Osteoblast (primary cell): Measurements from ENCODE around the gene RELN. TPM values are rescaled to one million over a fixed set of nuclear protein-coding genes. Genes with fewer than 3 reads are reported as not detected.
"Not testable (repeated sequence)": the region's sequence is repeated elsewhere in the genome, so short reads cannot be mapped to it uniquely, and the experiment has no call there.

Experiments
- DNase-seq: peaks from one replicate; pipeline ENCODE4 v3.0.0; 2011; ENCODE audit warnings: low spot score, mixed read lengths; ENCODE audit not compliant: insufficient read length; ENCODE audit errors: missing footprints
- H2AFZ ChIP-seq: 2 replicates; pipeline ENCODE4 v1.6.0; 2011; ENCODE audit warnings: mild to moderate bottlenecking, low read length
- H3K27ac ChIP-seq: 2 replicates; pipeline ENCODE4 v1.5.1; 2011; ENCODE audit warnings: mild to moderate bottlenecking, low read depth, low read length, moderate library complexity
- H3K27me3 ChIP-seq: 2 replicates; pipeline ENCODE4 v1.6.0; 2012; ENCODE audit warnings: mild to moderate bottlenecking, control low read depth, inconsistent platforms, low read length, moderate library complexity; ENCODE audit not compliant: insufficient read depth
- H3K36me3 ChIP-seq: 2 replicates; pipeline ENCODE4 v1.5.1; 2011; ENCODE audit warnings: mild to moderate bottlenecking, low read length, control low read depth, moderate library complexity; ENCODE audit not compliant: insufficient read depth
- H3K4me1 ChIP-seq: 2 replicates; pipeline ENCODE4 v1.5.1; 2011; ENCODE audit warnings: mild to moderate bottlenecking, low read length, control low read depth, moderate library complexity; ENCODE audit not compliant: insufficient read depth
- H3K4me2 ChIP-seq: 2 replicates; pipeline ENCODE4 v1.6.0; 2011; ENCODE audit warnings: mild to moderate bottlenecking, low read length; ENCODE audit not compliant: insufficient read depth
- H3K4me3 ChIP-seq: fragments of 200-600 bp; sonication (generic); 3 replicates; pipeline ENCODE4 v1.5.1; 2012; ENCODE audit warnings: mild to moderate bottlenecking, low read length, inconsistent platforms; ENCODE audit not compliant: insufficient read depth
- H3K79me2 ChIP-seq: 2 replicates; pipeline ENCODE4 v1.6.0; 2012; ENCODE audit warnings: mild to moderate bottlenecking, low read length, control low read depth, inconsistent platforms; ENCODE audit not compliant: insufficient read depth
- H3K9me3 ChIP-seq: 2 replicates; pipeline ENCODE4 v1.5.1; 2011; ENCODE audit warnings: low read depth, low read length, control low read depth
- H4K20me1 ChIP-seq: 2 replicates; pipeline ENCODE4 v1.6.0; 2012; ENCODE audit warnings: mild to moderate bottlenecking, low read length, control low read depth; ENCODE audit not compliant: insufficient read depth
- total RNA-seq: library from RNA; depleted of rRNA; stranded (reverse); fragments of >200 nt; gene quantifications from 2 replicates; pipeline ENCODE4 v1.2.3, GENCODE V29; 2012
- TF ChIP-seq, protein P1 (sequence below): IDR thresholded peaks from 2 replicates; pipeline ENCODE4 v1.5.1; 2011; ENCODE audit warnings: mild to moderate bottlenecking, low read depth, low read length, moderate library complexity; ENCODE audit errors: extremely low read depth

RELN gene
- total RNA-seq, 1 donor: 0.36 TPM

DNA sequence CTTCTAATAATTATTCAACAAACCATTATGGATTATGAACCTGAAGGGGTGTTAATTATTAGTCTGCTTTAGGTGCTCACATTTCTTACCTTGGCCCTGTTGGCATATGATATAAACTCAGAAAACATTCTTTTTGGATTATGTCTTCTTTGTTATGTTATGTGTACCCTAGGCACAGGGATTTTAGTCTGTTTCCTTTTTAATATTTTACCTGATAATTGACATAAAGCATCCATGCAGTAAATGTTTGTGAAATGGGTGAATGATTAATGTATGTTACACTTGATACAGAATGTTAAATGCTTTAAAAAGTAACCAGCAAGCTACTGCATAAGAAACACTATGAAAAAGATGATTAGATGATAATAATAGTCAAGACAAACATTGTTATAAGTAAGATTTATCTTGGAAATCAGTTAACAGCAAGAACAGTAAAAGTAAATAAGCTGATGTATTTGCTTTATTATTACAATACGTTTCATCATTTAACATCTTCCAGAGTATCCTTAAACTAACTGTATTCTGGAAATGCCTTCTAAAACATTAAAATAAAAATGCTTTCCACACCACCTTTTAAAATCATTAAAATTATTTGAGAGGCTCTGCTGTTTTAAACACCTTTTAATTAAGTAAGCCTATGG is 204.7 kb downstream of the RELN start:
- Histone ChIP-seq H3K79me2 (no peaks in the 10 kb centered on the region), H3K36me3 (no peaks in the 10 kb centered on the region), H3K4me1 (no peaks in the 10 kb centered on the region), H3K4me3 (no peak overlapping the region), H3K9me3 (no peaks in the 10 kb centered on the region), H3K27me3 (no peaks in the 10 kb centered on the region), H4K20me1 (no peaks in the 10 kb centered on the region), H3K27ac (no peak overlapping the region), H3K4me2 (no peak overlapping the region), H2AFZ (no peak overlapping the region)
- TF ChIP-seq, protein P1, sequence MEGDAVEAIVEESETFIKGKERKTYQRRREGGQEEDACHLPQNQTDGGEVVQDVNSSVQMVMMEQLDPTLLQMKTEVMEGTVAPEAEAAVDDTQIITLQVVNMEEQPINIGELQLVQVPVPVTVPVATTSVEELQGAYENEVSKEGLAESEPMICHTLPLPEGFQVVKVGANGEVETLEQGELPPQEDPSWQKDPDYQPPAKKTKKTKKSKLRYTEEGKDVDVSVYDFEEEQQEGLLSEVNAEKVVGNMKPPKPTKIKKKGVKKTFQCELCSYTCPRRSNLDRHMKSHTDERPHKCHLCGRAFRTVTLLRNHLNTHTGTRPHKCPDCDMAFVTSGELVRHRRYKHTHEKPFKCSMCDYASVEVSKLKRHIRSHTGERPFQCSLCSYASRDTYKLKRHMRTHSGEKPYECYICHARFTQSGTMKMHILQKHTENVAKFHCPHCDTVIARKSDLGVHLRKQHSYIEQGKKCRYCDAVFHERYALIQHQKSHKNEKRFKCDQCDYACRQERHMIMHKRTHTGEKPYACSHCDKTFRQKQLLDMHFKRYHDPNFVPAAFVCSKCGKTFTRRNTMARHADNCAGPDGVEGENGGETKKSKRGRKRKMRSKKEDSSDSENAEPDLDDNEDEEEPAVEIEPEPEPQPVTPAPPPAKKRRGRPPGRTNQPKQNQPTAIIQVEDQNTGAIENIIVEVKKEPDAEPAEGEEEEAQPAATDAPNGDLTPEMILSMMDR: no peak
- no peak for DNase-seq

DNA sequence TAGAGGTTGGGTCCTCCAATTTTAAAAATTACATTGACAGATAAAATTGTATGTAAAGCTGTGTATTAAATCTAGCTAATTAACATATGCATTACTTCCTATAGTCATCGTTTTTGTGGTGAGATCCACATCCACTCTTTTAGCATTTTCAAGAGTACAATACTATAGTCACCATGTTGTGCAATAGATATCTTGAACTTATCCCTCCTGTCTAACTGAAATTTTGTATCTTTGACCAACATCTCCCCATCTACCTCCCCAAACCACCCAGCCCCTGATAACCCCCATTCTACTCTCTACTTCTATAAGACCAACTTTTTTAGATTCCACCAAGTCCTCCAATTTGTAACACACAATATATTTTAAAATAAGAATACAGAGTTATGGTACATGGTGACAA is 208.0 kb downstream of the RELN start:
- H3K27ac ChIP-seq: no peak overlapping the region
- H3K36me3 ChIP-seq: no peaks in the 10 kb centered on the region
- no peak overlapping the region for H3K4me2 ChIP-seq
- no peaks in the 10 kb centered on the region for H3K4me1 ChIP-seq
- H3K79me2 ChIP-seq: no peaks in the 10 kb centered on the region
- H3K9me3 ChIP-seq: no peaks in the 10 kb centered on the region
- no peaks in the 10 kb centered on the region for H4K20me1 ChIP-seq
- TF ChIP-seq, protein P1: no peak
- H3K4me3 ChIP-seq: no peak overlapping the region
- no peaks in the 10 kb centered on the region for H3K27me3 ChIP-seq
- no peak for DNase-seq
- no peak overlapping the region for H2AFZ ChIP-seq

DNA sequence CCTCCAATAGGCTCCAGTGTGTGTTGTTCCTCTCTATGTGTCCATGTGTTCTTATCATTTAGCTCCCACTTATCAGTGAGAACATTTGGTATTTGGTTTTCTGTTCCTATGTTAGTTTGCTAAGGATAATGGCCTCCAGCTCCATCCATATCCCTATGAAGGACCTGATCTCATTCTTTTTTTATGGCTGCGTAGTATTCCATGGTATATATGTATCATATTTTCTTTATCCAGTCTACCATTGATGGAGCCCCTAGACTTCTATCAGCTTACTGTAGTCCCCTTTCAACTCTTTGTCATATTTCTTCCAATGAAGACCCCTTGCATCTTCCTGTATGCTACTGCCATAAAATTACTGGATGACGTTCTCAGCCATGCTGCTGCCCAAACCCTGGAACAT is 208.9 kb downstream of the RELN start:
- not testable (repeated sequence) for H3K9me3 ChIP-seq, H2AFZ ChIP-seq

DNA sequence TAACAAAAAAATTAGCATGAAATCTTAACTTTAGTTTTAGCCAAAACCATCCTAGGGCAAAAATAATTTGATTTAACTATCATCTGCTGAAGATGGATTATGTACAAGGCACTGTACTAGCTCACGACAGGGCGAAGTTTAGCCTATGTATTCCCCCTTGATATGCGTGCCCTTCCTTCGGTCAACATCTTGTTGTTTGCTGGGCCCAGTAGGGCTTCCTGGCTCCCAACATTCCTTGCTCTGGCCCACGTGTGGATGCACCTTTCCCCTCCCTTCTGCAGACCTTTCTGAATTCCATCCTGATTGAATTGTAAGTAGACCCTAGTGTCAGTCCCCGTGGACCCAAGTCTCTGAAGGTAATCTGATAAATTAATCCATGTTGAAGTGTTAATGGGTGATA is 212.0 kb downstream of the RELN start:
- no peaks in the 10 kb centered on the region for H3K9me3 ChIP-seq
- H3K4me3 ChIP-seq: no peak overlapping the region
- H3K27me3 ChIP-seq: no peaks in the 10 kb centered on the region
- no peak overlapping the region for H3K4me2 ChIP-seq
- H3K36me3 ChIP-seq: no peaks in the 10 kb centered on the region
- DNase-seq: no peak
- H3K79me2 ChIP-seq: no peaks in the 10 kb centered on the region
- TF ChIP-seq, protein P1: no peak
- no peak overlapping the region for H2AFZ ChIP-seq
- no peak overlapping the region for H3K27ac ChIP-seq
- H4K20me1 ChIP-seq: no peaks in the 10 kb centered on the region
- no peaks in the 10 kb centered on the region for H3K4me1 ChIP-seq

More for the DNA sequence above, 208.9 kb downstream of the RELN start:
- not testable (repeated sequence) for DNase-seq, H3K27me3 ChIP-seq, H3K4me3 ChIP-seq, H3K4me2 ChIP-seq, H3K79me2 ChIP-seq, H4K20me1 ChIP-seq, H3K27ac ChIP-seq, H3K36me3 ChIP-seq, H3K4me1 ChIP-seq
